ENCODE results near the gene PCDHGB1. TPM values are rescaled to one million over a fixed set of nuclear protein-coding genes. Genes with fewer than 3 reads are reported as not detected.
"Not testable (repeated sequence)": the region's sequence is repeated elsewhere in the genome, so short reads cannot be mapped to it uniquely, and the experiment has no call there.

The PCDHGB1 gene
- total RNA-seq, 2 donors from 2014 or later: 6.8 to 11.4 TPM

- Histone ChIP-seq H3K27ac (no peak within 1 kb of the TSS), H3K4me1 (ENCODE audit: control insufficient read depth in 1 of 2, low read depth in 2 of 2) (no peaks in the 10 kb centered on the region), H3K4me3 (peak within 1 kb of the TSS; percentile 19), H3K27me3 (replicated peaks; ENCODE audit: insufficient read depth) (no peaks in the 10 kb centered on the region), H3K36me3 (no peaks in the 10 kb centered on the region), H3K9me3 (peaks cover 95% of the 10 kb centered on the region)
- DNase-seq (ENCODE audit: low spot score): no peak
- TF ChIP-seq CTCF (IDR thresholded peaks at IDR 0.05): no peak
- ATAC-seq (ENCODE audit: insufficient number of reproducible peaks, low FRiP score, low read depth): no peak
Observed at GRCh38 chr5:141382469-141383294, 32.8 kb downstream of the PCDHGB1 start, which contains the start of gene PCDHGA7. PCDHGA7 (plus strand) TSS chr5:141382742; CDS start chr5:141382900, 158 bp downstream.

DNA sequence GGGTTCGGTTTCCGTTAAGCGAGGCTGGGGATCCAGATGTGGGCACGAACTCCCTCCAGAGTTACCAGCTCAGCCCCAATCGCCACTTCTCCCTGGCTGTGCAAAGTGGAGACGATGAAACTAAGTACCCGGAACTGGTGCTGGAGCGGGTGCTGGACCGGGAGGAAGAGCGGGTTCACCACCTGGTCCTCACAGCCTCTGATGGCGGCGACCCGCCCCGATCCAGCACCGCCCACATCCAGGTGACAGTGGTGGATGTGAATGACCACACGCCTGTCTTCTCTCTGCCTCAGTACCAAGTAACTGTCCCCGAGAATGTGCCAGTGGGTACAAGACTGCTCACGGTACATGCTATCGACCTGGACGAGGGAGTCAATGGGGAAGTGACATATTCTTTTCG lies 33.4 kb downstream of the PCDHGB1 start:
- H3K27ac ChIP-seq: no peak overlapping the region
- H3K9me3 ChIP-seq: peaks cover 90% of the 10 kb centered on the region
- ATAC-seq (ENCODE audit: insufficient number of reproducible peaks, low FRiP score, low read depth) (no peak), DNase-seq (ENCODE audit: low spot score) (no peak)
- H3K4me1 ChIP-seq (ENCODE audit: control insufficient read depth in 1 of 2, low read depth in 2 of 2): no peaks in the 10 kb centered on the region
- TF ChIP-seq CTCF (IDR thresholded peaks at IDR 0.05): no peak
- H3K27me3 ChIP-seq (replicated peaks; ENCODE audit: insufficient read depth): no peaks in the 10 kb centered on the region
- H3K4me3 ChIP-seq: peak overlapping the region; percentile 19
- no peaks in the 10 kb centered on the region for H3K36me3 ChIP-seq

- no peak for ATAC-seq (ENCODE audit: insufficient number of reproducible peaks, low FRiP score, low read depth)
Observed at GRCh38 chr5:141384471-141385267, 34.8 kb downstream of the PCDHGB1 start.

GRCh38 chr5:141387557-141388311 lies 37.8 kb downstream of the PCDHGB1 start, which contains the start of gene PCDHGB4:
PCDHGB4 (plus strand) TSS chr5:141387698; CDS start chr5:141387885, 187 bp downstream.
- H3K4me1 ChIP-seq (ENCODE audit: control insufficient read depth in 1 of 2, low read depth in 2 of 2); ATAC-seq (ENCODE audit: insufficient number of reproducible peaks, low FRiP score, low read depth); H3K36me3 ChIP-seq; H3K27me3 ChIP-seq (replicated peaks; ENCODE audit: insufficient read depth); DNase-seq (ENCODE audit: low spot score); H3K27ac ChIP-seq: not testable (repeated sequence)
- Histone ChIP-seq H3K9me3 (peaks cover 95% of the 10 kb centered on the region), H3K4me3 (peak within 1 kb of the TSS; percentile 37)

More at GRCh38 chr5:141384471-141385267, 34.8 kb downstream of the PCDHGB1 start:
- peaks cover 93% of the 10 kb centered on the region for H3K9me3 ChIP-seq
- no peak for DNase-seq (ENCODE audit: low spot score)
- no peaks in the 10 kb centered on the region for H3K27me3 ChIP-seq (replicated peaks; ENCODE audit: insufficient read depth)
- TF ChIP-seq CTCF (IDR thresholded peaks at IDR 0.05): no peak
- H3K4me3 ChIP-seq: peak overlapping the region; percentile 8
- H3K4me1 ChIP-seq (ENCODE audit: control insufficient read depth in 1 of 2, low read depth in 2 of 2): no peaks in the 10 kb centered on the region
- H3K27ac ChIP-seq: no peak overlapping the region
- no peaks in the 10 kb centered on the region for H3K36me3 ChIP-seq

- no peak for ATAC-seq (ENCODE audit: insufficient number of reproducible peaks, low FRiP score, low read depth)
- no peak overlapping the region for H3K27ac ChIP-seq
- no peak for TF ChIP-seq CTCF (IDR thresholded peaks at IDR 0.05)
- H3K9me3 ChIP-seq: peaks cover 95% of the 10 kb centered on the region
- no peak overlapping the region for H3K4me3 ChIP-seq
- H3K27me3 ChIP-seq (replicated peaks; ENCODE audit: insufficient read depth): no peaks in the 10 kb centered on the region
- peaks cover 5% of the 10 kb centered on the region for H3K36me3 ChIP-seq
- H3K4me1 ChIP-seq (ENCODE audit: control insufficient read depth in 1 of 2, low read depth in 2 of 2): no peaks in the 10 kb centered on the region
- DNase-seq (ENCODE audit: low spot score): no peak
Observed at GRCh38 chr5:141388661-141389060, 38.8 kb downstream of the PCDHGB1 start.
